ENCODE data around the gene E2F4. TPM values are rescaled to one million over a fixed set of nuclear protein-coding genes. Genes with fewer than 3 reads are reported as not detected.

The E2F4 gene
- total RNA-seq, 1 donor from 2014 or later, result 113 TPM

- no peak for DNase-seq (ENCODE audit: low spot score)
- Mint-ChIP-seq H3K9me3 (ENCODE audit: unreplicated experiment) (no peaks in the 10 kb centered on the region), H3K27me3 (ENCODE audit: unreplicated experiment) (peaks cover 42% of the 10 kb centered on the region), H3K4me1 (ENCODE audit: unreplicated experiment) (peaks cover 12% of the 10 kb centered on the region), H3K27ac (ENCODE audit: unreplicated experiment) (no peak overlapping the region), H3K4me3 (ENCODE audit: unreplicated experiment) (no peak overlapping the region), H3K36me3 (ENCODE audit: low read depth, unreplicated experiment) (peaks cover 2% of the 10 kb centered on the region)
- TF ChIP-seq CTCF (IDR thresholded peaks at IDR 0.05; ENCODE audit: unreplicated experiment), result no peak
These were observed 25.8 kb upstream of the E2F4 start for GRCh38 chr16:67166110-67166547.

- Mint-ChIP-seq H3K4me1 (ENCODE audit: unreplicated experiment) (peaks cover 17% of the 10 kb centered on the region), H3K9me3 (ENCODE audit: unreplicated experiment) (no peaks in the 10 kb centered on the region), H3K36me3 (ENCODE audit: low read depth, unreplicated experiment) (peaks cover 3% of the 10 kb centered on the region), H3K4me3 (ENCODE audit: unreplicated experiment) (no peak overlapping the region), H3K27ac (ENCODE audit: unreplicated experiment) (no peak overlapping the region), H3K27me3 (ENCODE audit: unreplicated experiment) (peaks cover 48% of the 10 kb centered on the region)
- DNase-seq (ENCODE audit: low spot score), result no peak
- TF ChIP-seq CTCF (IDR thresholded peaks at IDR 0.05; ENCODE audit: unreplicated experiment), result no peak
These were observed 25.3 kb upstream of the E2F4 start for GRCh38 chr16:67166598-67167168.

- no peak overlapping the region for H3K27ac Mint-ChIP-seq (ENCODE audit: unreplicated experiment)
- no peak for DNase-seq (ENCODE audit: low spot score)
- peaks cover 42% of the 10 kb centered on the region for H3K27me3 Mint-ChIP-seq (ENCODE audit: unreplicated experiment)
- peaks cover 12% of the 10 kb centered on the region for H3K4me1 Mint-ChIP-seq (ENCODE audit: unreplicated experiment)
- H3K9me3 Mint-ChIP-seq (ENCODE audit: unreplicated experiment), result no peaks in the 10 kb centered on the region
- no peak for TF ChIP-seq CTCF (IDR thresholded peaks at IDR 0.05; ENCODE audit: unreplicated experiment)
- peaks cover 3% of the 10 kb centered on the region for H3K36me3 Mint-ChIP-seq (ENCODE audit: low read depth, unreplicated experiment)
- no peak overlapping the region for H3K4me3 Mint-ChIP-seq (ENCODE audit: unreplicated experiment)
These were observed 24.4 kb upstream of the E2F4 start for GRCh38 chr16:67167588-67167987.

- H3K36me3 Mint-ChIP-seq (ENCODE audit: low read depth, unreplicated experiment), result peaks cover 3% of the 10 kb centered on the region
- peaks cover 23% of the 10 kb centered on the region for H3K4me1 Mint-ChIP-seq (ENCODE audit: unreplicated experiment)
- DNase-seq (ENCODE audit: low spot score), result no peak
- H3K27me3 Mint-ChIP-seq (ENCODE audit: unreplicated experiment), result peaks cover 51% of the 10 kb centered on the region
- H3K4me3 Mint-ChIP-seq (ENCODE audit: unreplicated experiment), result no peak overlapping the region
- TF ChIP-seq CTCF (IDR thresholded peaks at IDR 0.05; ENCODE audit: unreplicated experiment), result no peak
- no peak overlapping the region for H3K27ac Mint-ChIP-seq (ENCODE audit: unreplicated experiment)
- no peaks in the 10 kb centered on the region for H3K9me3 Mint-ChIP-seq (ENCODE audit: unreplicated experiment)
These were observed 22.9 kb upstream of the E2F4 start for GRCh38 chr16:67169011-67169451.

GRCh38 chr16:67169642-67170167, 22.2 kb upstream of the E2F4 start:
- peak; percentile 79 for TF ChIP-seq CTCF (IDR thresholded peaks at IDR 0.05; ENCODE audit: unreplicated experiment)
- Mint-ChIP-seq H3K4me3 (ENCODE audit: unreplicated experiment) (peak overlapping the region; percentile 82), H3K36me3 (ENCODE audit: low read depth, unreplicated experiment) (peaks cover 3% of the 10 kb centered on the region), H3K27me3 (ENCODE audit: unreplicated experiment) (peaks cover 52% of the 10 kb centered on the region), H3K4me1 (ENCODE audit: unreplicated experiment) (peaks cover 24% of the 10 kb centered on the region), H3K27ac (ENCODE audit: unreplicated experiment) (no peak overlapping the region), H3K9me3 (ENCODE audit: unreplicated experiment) (no peaks in the 10 kb centered on the region)
- peak; percentile 76 for DNase-seq (ENCODE audit: low spot score)

Data from endothelial cell (in vitro differentiated cells).